Measurements from ENCODE around the gene AP4S1. TPM values are rescaled to one million over a fixed set of nuclear protein-coding genes. Genes with fewer than 3 reads are reported as not detected.

AP4S1 gene
- total RNA-seq, 1 donor from 2014 or later: 24.4 TPM

- H3K4me1 ChIP-seq: peaks cover 4% of the 10 kb centered on the region
- H2AFZ ChIP-seq (replicated peaks): no peak overlapping the region
- no peaks in the 10 kb centered on the region for H3K79me2 ChIP-seq (ENCODE audit: low read depth)
- H3K4me3 Mint-ChIP-seq: no peak overlapping the region
- no peak for DNase-seq (ENCODE audit: low spot score)
- H3K27ac Mint-ChIP-seq: no peak overlapping the region
- no peaks in the 10 kb centered on the region for H3K9me3 ChIP-seq (ENCODE audit: low read depth)
- peaks cover 4% of the 10 kb centered on the region for H3K36me3 Mint-ChIP-seq
- H3K4me2 ChIP-seq: no peak overlapping the region
- no peaks in the 10 kb centered on the region for H4K20me1 ChIP-seq (ENCODE audit: low read depth)
- H3F3A ChIP-seq (ENCODE audit: low read depth): peaks cover 5% of the 10 kb centered on the region
- no peaks in the 10 kb centered on the region for H3K36me3 ChIP-seq
- peaks cover 4% of the 10 kb centered on the region for H3K4me1 Mint-ChIP-seq
- H3K27me3 ChIP-seq: no peaks in the 10 kb centered on the region
- no peak overlapping the region for H3K27ac ChIP-seq
- H3K27me3 Mint-ChIP-seq (ENCODE audit: insufficient read depth, low read depth): peaks cover 2% of the 10 kb centered on the region
- TF ChIP-seq EZH2 (IDR thresholded peaks at IDR 0.05) (no peak), EZH2phosphoT487 (IDR thresholded peaks at IDR 0.05) (no peak)
- TF ChIP-seq, protein P1, sequence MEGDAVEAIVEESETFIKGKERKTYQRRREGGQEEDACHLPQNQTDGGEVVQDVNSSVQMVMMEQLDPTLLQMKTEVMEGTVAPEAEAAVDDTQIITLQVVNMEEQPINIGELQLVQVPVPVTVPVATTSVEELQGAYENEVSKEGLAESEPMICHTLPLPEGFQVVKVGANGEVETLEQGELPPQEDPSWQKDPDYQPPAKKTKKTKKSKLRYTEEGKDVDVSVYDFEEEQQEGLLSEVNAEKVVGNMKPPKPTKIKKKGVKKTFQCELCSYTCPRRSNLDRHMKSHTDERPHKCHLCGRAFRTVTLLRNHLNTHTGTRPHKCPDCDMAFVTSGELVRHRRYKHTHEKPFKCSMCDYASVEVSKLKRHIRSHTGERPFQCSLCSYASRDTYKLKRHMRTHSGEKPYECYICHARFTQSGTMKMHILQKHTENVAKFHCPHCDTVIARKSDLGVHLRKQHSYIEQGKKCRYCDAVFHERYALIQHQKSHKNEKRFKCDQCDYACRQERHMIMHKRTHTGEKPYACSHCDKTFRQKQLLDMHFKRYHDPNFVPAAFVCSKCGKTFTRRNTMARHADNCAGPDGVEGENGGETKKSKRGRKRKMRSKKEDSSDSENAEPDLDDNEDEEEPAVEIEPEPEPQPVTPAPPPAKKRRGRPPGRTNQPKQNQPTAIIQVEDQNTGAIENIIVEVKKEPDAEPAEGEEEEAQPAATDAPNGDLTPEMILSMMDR (IDR thresholded peaks at IDR 0.05): no peak
- H3K4me3 ChIP-seq: no peak overlapping the region
- H3K9me3 Mint-ChIP-seq: peaks cover 4% of the 10 kb centered on the region
- H3K9ac ChIP-seq: no peak overlapping the region
These were observed 17.9 kb downstream of the AP4S1 start for GRCh38 chr14:31043379-31043778.

DNA sequence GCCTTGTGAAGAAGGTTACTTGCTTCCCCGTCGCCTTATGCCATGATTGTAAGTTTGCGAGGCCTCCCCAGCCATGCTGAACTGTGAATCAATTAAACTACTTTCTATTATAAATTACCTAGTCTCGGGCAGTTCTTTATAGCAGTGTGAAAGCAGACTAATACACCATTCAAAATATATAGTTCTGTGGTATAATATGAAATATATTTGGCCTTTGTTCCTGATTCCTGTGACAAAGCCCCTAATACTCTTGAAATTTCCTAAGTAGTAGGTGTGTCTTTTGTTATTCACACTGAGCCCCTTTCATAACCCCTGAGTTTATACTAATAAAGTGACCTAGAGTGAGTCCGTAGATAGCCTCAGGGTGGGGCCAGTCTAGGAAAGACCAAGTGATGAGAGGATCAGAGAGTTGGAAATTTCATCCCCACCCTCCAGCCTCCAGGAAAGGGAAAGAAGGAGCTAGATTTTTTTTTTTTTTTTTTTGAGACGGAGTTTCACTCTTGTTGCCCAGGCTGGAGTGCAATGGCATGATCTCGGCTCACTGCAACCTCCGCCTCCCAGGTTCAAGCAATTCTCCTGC, 20.1 kb downstream of the AP4S1 start:
- H3K27me3 ChIP-seq: no peaks in the 10 kb centered on the region
- no peaks in the 10 kb centered on the region for H3K4me1 ChIP-seq
- no peak for TF ChIP-seq EZH2 (IDR thresholded peaks at IDR 0.05)
- TF ChIP-seq EZH2phosphoT487 (IDR thresholded peaks at IDR 0.05): no peak
- TF ChIP-seq, protein P1 (IDR thresholded peaks at IDR 0.05): no peak
- Mint-ChIP-seq H3K27me3 (ENCODE audit: insufficient read depth, low read depth) (peaks cover 2% of the 10 kb centered on the region), H3K36me3 (peaks cover 5% of the 10 kb centered on the region), H3K4me3 (no peak overlapping the region), H3K4me1 (no peaks in the 10 kb centered on the region), H3K27ac (no peak overlapping the region), H3K9me3 (peaks cover 4% of the 10 kb centered on the region)
- H3K27ac ChIP-seq: no peak overlapping the region
- no peak overlapping the region for H3K4me3 ChIP-seq
- H3K36me3 ChIP-seq: no peaks in the 10 kb centered on the region
- H3K4me2 ChIP-seq: no peak overlapping the region
- H4K20me1 ChIP-seq (ENCODE audit: low read depth): no peaks in the 10 kb centered on the region
- H3K9ac ChIP-seq: no peak overlapping the region
- H2AFZ ChIP-seq (replicated peaks): no peak overlapping the region
- H3K79me2 ChIP-seq (ENCODE audit: low read depth): no peaks in the 10 kb centered on the region
- no peaks in the 10 kb centered on the region for H3K9me3 ChIP-seq (ENCODE audit: low read depth)
- DNase-seq (ENCODE audit: low spot score): no peak
- no peaks in the 10 kb centered on the region for H3F3A ChIP-seq (ENCODE audit: low read depth)

- H3K4me3 ChIP-seq: no peak overlapping the region
- H3K4me1 ChIP-seq: no peaks in the 10 kb centered on the region
- H3K4me2 ChIP-seq: no peak overlapping the region
- no peak overlapping the region for H2AFZ ChIP-seq (replicated peaks)
- no peaks in the 10 kb centered on the region for H3K79me2 ChIP-seq (ENCODE audit: low read depth)
- Mint-ChIP-seq H3K27ac (no peak overlapping the region), H3K4me1 (no peaks in the 10 kb centered on the region), H3K9me3 (peaks cover 4% of the 10 kb centered on the region), H3K36me3 (peaks cover 5% of the 10 kb centered on the region), H3K4me3 (no peak overlapping the region), H3K27me3 (ENCODE audit: insufficient read depth, low read depth) (peaks cover 2% of the 10 kb centered on the region)
- H3K9me3 ChIP-seq (ENCODE audit: low read depth): no peaks in the 10 kb centered on the region
- H3K9ac ChIP-seq: no peak overlapping the region
- H3K27ac ChIP-seq: no peak overlapping the region
- DNase-seq (ENCODE audit: low spot score): no peak
- no peaks in the 10 kb centered on the region for H3F3A ChIP-seq (ENCODE audit: low read depth)
- H3K27me3 ChIP-seq: no peaks in the 10 kb centered on the region
- no peaks in the 10 kb centered on the region for H3K36me3 ChIP-seq
- TF ChIP-seq, protein P1 (IDR thresholded peaks at IDR 0.05): no peak
- no peak for TF ChIP-seq EZH2phosphoT487 (IDR thresholded peaks at IDR 0.05)
- TF ChIP-seq EZH2 (IDR thresholded peaks at IDR 0.05): no peak
- H4K20me1 ChIP-seq (ENCODE audit: low read depth): no peaks in the 10 kb centered on the region
These were observed 22.1 kb downstream of the AP4S1 start for GRCh38 chr14:31047503-31047902.
